ENCODE measurements around the gene INAFM2. TPM values are rescaled to one million over a fixed set of nuclear protein-coding genes. Genes with fewer than 3 reads are reported as not detected.

Gene INAFM2
- total and polyA plus RNA-seq, 2 of the 4 experiments (the other 2 are of a cell fraction), result 10.4 to 14.0 TPM

- TF ChIP-seq SMC3 (IDR thresholded peaks at IDR 0.05; ENCODE audit: low read depth, low read length) (no peak), NFE2L2 (IDR thresholded peaks at IDR 0.05; ENCODE audit: low read depth, low read length) (no peak), POLR2A (IDR thresholded peaks at IDR 0.05; ENCODE audit: low read depth, low read length) (no peak), MAFK (IDR thresholded peaks at IDR 0.05; ENCODE audit: low read depth, low read length) (no peak), MXI1 (IDR thresholded peaks at IDR 0.05; ENCODE audit: borderline replicate concordance, low read depth, low read length) (no peak), ELK1 (IDR thresholded peaks at IDR 0.05; ENCODE audit: borderline replicate concordance, low read depth, low read length) (no peak), RAD21 (IDR thresholded peaks at IDR 0.05; ENCODE audit: low read length) (no peak), CEBPB (IDR thresholded peaks at IDR 0.05; ENCODE audit: low read depth, low read length) (no peak), CHD1 (IDR thresholded peaks at IDR 0.05; ENCODE audit: low read depth, low read length) (no peak), USF2 (IDR thresholded peaks at IDR 0.05; ENCODE audit: low read depth, low read length) (no peak)
- Histone ChIP-seq H3K56ac (ENCODE audit: extremely low read depth, insufficient read depth, low read length) (no peak overlapping the region), H2BK5ac (ENCODE audit: low read depth, low read length, poor library complexity, severe bottlenecking) (no peak overlapping the region), H2BK120ac (ENCODE audit: low read depth, low read length) (no peak overlapping the region), H2AK9ac (replicated peaks; ENCODE audit: low read depth, low read length, poor library complexity) (no peak overlapping the region), H3K23ac (ENCODE audit: low read depth, low read length) (no peak overlapping the region), H3K18ac (ENCODE audit: low read depth, low read length) (no peak overlapping the region), H3K36me3 (ENCODE audit: control insufficient read depth, insufficient read depth, low read length) (no peaks in the 10 kb centered on the region), H3K4me3 (ENCODE audit: insufficient read depth, low read depth, low read length) (no peak overlapping the region), H3K9ac (ENCODE audit: low read depth, low read length) (no peak overlapping the region), H3K4ac (ENCODE audit: low read depth, low read length) (no peak overlapping the region), H3K9me3 (ENCODE audit: control insufficient read depth, insufficient read depth, low read length) (no peaks in the 10 kb centered on the region), H2BK20ac (ENCODE audit: low read depth, low read length) (no peak overlapping the region), H2BK15ac (ENCODE audit: low read depth, low read length) (no peak overlapping the region), H2AFZ (replicated peaks; ENCODE audit: low read length, poor library complexity) (no peak overlapping the region), H3K14ac (replicated peaks; ENCODE audit: low read depth, low read length) (no peak overlapping the region), H3K9me1 (ENCODE audit: insufficient read depth, low read length) (no peaks in the 10 kb centered on the region), H4K20me1 (ENCODE audit: insufficient read depth, low read length) (no peaks in the 10 kb centered on the region), H4K8ac (ENCODE audit: low read depth in 2 of 2, low read length in 2 of 2) (no peak overlapping the region), H2AK5ac (ENCODE audit: low read depth, low read length) (no peak overlapping the region), H3K4me1 (ENCODE audit: control insufficient read depth, insufficient read depth, low read length) (no peaks in the 10 kb centered on the region), H4K5ac (ENCODE audit: low read depth, low read length) (no peak overlapping the region), H3K27me3 (ENCODE audit: control insufficient read depth, insufficient read depth, low read length) (peaks cover 22% of the 10 kb centered on the region), H3K4me2 (ENCODE audit: low read depth, low read length) (no peak overlapping the region), H3K79me1 (ENCODE audit: low read depth in 1 of 2, low read length in 2 of 2) (no peaks in the 10 kb centered on the region), H4K91ac (ENCODE audit: insufficient read depth, low read depth, low read length) (no peak overlapping the region), H3K27ac (ENCODE audit: insufficient read depth, low read length) (no peak overlapping the region)
- intact Hi-C loops (cut with micrococcal nuclease), result no loop called here
- WGBS, 2 experiments (ENCODE audit: extremely low coverage in 2 of 2, insufficient read length in 1 of 2), result 47% methylated on average over 3 of the region's 4 CpGs; no CpG with 5 or more reads in 1 of the 2 experiments
- POLR2A ChIA-PET (ENCODE audit: unreplicated experiment), result no interaction called here
- no TSS peak for BruUV-seq (replicated peaks)
- DNase-seq (no peak), ATAC-seq (ENCODE audit: low read depth) (no peak)
- dilution Hi-C loops (cut with HindIII; ENCODE audit: low sequenced_read_pairs, unreplicated experiment), result no loop called here
- in situ Hi-C loops (cut with MboI; ENCODE audit: low sequenced_read_pairs), result no loop called here
- CTCF ChIA-PET, result no interaction called here
Measured at GRCh38 chr15:40317580-40317979, 5.9 kb upstream of the INAFM2 start.
